Epithelial cell of proximal tubule (primary cell): ENCODE data around the gene TRAP1. TPM values are rescaled to one million over a fixed set of nuclear protein-coding genes. Genes with fewer than 3 reads are reported as not detected.
A peak's percentile ranks its signal among the peaks of the same experiment; 100 is the strongest.

Experiments used
- DNase-seq: peaks from one replicate; pipeline ENCODE4 v3.0.0-alpha.2; 2011; ENCODE audit warnings: low read depth
- H3K4me3 ChIP-seq: 2 replicates; pipeline ENCODE4 v1.5.1; 2011; ENCODE audit warnings: low read depth, mild to moderate bottlenecking, low read length
- CTCF ChIP-seq: conservative IDR thresholded peaks from 2 replicates; pipeline ENCODE4 v1.5.1; 2012; ENCODE audit warnings: low read depth, mild to moderate bottlenecking, low read length
- total RNA-seq: library from RNA; depleted of rRNA; stranded (reverse); fragments of >200 nt; gene quantifications from 2 replicates; pipeline ENCODE4 v1.2.3, GENCODE V29; 2015

The TRAP1 gene
- total RNA-seq, 1 donor from 2014 or later, result 143 TPM

DNA sequence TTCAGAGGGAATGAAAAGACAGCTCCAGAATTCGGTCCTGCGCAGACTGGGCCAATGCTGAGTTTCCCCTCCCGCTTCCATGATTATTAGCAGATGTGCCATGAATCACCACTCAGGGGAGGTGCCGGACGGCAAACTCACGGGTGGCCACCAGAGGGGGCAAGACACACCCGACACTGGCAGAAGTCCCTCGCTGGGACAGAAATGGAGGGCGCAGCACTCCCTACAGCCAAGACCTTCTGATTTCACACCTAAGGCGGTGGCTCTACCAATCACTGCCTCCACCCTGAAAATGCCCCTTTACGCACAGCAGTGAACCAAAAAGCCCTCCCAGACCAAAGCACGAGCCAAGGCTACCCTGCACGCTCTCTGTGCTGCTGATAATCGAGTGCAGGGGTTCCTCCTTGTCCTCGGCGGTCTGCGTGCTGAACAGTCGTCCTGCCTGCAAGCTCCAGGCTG lies 26.8 kb downstream of the TRAP1 start:
- TF ChIP-seq CTCF, result peak; percentile 82
- peak; percentile 13 for DNase-seq
- H3K4me3 ChIP-seq, result no peak overlapping the region

- H3K4me3 ChIP-seq, result no peak overlapping the region
- no peak for DNase-seq
- no peak for TF ChIP-seq CTCF
These were observed 27.6 kb downstream of the TRAP1 start for GRCh38 chr16:3689731-3690130.

- no peak for DNase-seq
- TF ChIP-seq CTCF, result no peak
- H3K4me3 ChIP-seq, result no peak overlapping the region
These were observed 29.5 kb downstream of the TRAP1 start for GRCh38 chr16:3687792-3688191.

GRCh38 chr16:3687021-3687420 lies 30.3 kb downstream of the TRAP1 start:
- TF ChIP-seq CTCF, result no peak

GRCh38 chr16:3681206-3681605 lies 36.1 kb downstream of the TRAP1 start:
- DNase-seq, result no peak
- H3K4me3 ChIP-seq, result no peak overlapping the region
- no peak for TF ChIP-seq CTCF

More at GRCh38 chr16:3687021-3687420, 30.3 kb downstream of the TRAP1 start:
- no peak for DNase-seq
- no peak overlapping the region for H3K4me3 ChIP-seq

DNA sequence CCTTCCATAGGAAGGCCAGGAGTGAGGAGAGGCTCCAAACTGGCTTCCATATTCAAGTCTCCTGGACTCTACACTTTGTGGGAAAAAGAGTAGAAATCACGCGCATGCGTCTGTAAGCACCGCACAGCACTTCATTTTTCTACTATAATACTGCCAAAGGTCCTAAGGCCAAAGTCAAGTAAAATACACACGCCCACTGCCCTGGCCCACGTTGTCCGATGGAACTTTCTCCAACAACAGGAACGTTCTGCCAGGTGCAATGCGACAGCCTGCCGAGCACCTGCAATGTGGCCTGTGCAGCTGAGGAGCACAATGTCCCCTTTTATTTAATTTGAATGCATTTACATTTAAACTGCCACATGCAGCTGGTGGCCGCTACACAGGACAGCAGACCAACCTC lies 39.3 kb downstream of the TRAP1 start:
- DNase-seq, result no peak
- TF ChIP-seq CTCF, result no peak
- no peak overlapping the region for H3K4me3 ChIP-seq

DNA sequence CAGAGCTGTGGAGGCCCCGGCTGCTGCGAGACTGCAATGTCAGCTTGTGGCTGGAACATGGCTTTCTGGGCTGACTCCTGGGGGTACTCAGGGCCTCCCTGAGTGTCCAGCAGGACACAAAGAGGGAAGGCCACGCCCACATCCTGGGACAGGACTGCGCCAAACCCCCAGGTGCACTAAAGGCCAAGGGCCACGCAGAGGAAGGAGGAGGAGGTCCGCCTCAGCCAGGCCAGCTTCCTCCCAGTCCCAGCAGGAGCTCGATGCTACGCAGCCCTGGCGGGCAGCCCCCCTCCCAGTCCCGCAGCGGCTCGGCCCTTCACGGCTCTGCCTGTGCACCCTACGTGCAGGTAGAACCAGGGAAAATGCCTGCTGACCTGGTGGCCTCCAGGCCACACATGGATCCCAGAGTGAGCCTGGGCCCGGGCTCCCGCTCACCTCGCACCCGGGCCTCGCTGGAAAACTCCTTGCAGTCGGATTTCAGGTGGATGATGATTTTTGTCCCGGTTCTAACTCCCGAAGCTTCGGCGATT lies 41.7 kb downstream of the TRAP1 start:
- TF ChIP-seq CTCF, result no peak
- no peak overlapping the region for H3K4me3 ChIP-seq
- DNase-seq, result no peak
